ENCODE measurements around the gene DCLRE1A.

DNA sequence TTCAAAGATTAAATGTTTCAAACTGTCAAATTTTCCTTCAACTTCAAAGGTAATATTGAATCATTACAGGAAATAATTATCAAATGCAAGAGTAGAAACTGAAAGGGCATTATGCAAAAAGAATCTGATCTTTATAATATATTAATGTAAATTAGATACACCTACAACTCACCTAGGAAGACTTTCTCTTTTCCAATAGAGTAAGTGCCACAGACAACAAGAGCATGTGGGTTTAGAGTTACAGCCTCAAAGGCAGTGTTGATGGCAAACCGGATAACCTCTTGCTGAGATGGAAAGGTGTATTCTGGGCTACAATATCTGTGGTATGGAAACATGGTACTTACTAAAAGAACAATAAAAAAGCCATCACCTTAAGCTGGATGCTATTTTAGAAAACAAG lies 11.7 kb downstream of the DCLRE1A start:
- TF ChIP-seq EZH2 (IDR thresholded peaks at IDR 0.05; ENCODE audit: insufficient read depth, poor library complexity, severe bottlenecking) (no peak), EZH2phosphoT487 (IDR thresholded peaks at IDR 0.05; ENCODE audit: insufficient read depth, low read depth) (no peak)

Measured in GM23248 (cell line).